Epithelial cell of esophagus (primary cell): ENCODE measurements around the gene ABCD3.
A peak's percentile ranks its signal among the peaks of the same experiment; 100 is the strongest.

Source experiments
- DNase-seq: peaks from one replicate; pipeline ENCODE4 v3.0.0; 2010; ENCODE audit warnings: low read depth
- H3K4me3 ChIP-seq: 2 replicates; pipeline ENCODE4 v1.5.1; 2011; ENCODE audit warnings: mild to moderate bottlenecking, low read length, control low read depth
- TF ChIP-seq, protein P1 (sequence below): IDR thresholded peaks from 2 replicates; pipeline ENCODE4 v1.5.1; 2011; ENCODE audit warnings: low read depth, mild to moderate bottlenecking, low read length, control low read depth, inconsistent platforms; ENCODE audit not compliant: insufficient read depth; ENCODE audit errors: missing control alignments

The ABCD3 gene

DNA sequence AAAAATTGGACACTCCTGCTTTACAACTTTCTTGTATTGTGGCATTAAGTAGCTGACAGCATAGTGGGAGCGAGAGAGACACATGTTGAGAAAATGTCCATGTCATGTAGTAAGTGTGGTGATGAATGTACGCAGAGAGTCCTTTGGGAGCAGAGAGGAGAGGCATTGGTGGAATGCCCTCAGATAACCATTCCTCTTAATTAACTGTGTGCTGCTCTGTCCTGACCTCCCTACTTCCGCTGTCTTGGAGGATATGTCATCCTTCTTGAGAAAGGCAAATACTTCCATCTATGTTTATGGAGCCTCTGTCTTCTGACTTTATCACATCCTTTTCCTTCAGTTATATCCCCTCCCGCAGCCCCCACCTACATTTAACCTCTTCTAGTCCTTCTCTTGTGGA is 85.0 kb downstream of the ABCD3 start:
- H3K4me3 ChIP-seq = no peak overlapping the region
- TF ChIP-seq, protein P1, sequence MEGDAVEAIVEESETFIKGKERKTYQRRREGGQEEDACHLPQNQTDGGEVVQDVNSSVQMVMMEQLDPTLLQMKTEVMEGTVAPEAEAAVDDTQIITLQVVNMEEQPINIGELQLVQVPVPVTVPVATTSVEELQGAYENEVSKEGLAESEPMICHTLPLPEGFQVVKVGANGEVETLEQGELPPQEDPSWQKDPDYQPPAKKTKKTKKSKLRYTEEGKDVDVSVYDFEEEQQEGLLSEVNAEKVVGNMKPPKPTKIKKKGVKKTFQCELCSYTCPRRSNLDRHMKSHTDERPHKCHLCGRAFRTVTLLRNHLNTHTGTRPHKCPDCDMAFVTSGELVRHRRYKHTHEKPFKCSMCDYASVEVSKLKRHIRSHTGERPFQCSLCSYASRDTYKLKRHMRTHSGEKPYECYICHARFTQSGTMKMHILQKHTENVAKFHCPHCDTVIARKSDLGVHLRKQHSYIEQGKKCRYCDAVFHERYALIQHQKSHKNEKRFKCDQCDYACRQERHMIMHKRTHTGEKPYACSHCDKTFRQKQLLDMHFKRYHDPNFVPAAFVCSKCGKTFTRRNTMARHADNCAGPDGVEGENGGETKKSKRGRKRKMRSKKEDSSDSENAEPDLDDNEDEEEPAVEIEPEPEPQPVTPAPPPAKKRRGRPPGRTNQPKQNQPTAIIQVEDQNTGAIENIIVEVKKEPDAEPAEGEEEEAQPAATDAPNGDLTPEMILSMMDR = no peak
- no peak for DNase-seq

DNA sequence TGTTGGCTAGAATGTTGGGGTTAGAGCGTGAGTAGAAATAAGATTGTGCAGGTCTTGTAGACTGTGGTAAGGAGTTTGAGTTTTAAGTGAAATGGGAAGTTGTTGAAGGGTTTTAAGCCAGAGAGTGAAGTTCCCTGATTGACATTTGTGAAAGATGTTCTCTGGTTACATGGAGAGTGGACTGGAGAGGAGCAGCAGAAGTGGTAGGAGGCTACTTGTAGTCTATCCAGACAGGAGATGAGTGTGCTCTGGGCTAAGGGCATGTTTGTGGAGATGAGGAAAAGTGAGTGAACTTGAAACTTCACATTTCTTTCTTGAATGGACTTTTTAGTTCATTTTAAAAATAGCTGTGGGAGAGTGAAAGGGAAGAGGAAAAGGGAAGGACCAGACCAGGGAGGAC is 86.4 kb downstream of the ABCD3 start:
- no peak overlapping the region for H3K4me3 ChIP-seq
- TF ChIP-seq, protein P1 = no peak
- DNase-seq = no peak

DNA sequence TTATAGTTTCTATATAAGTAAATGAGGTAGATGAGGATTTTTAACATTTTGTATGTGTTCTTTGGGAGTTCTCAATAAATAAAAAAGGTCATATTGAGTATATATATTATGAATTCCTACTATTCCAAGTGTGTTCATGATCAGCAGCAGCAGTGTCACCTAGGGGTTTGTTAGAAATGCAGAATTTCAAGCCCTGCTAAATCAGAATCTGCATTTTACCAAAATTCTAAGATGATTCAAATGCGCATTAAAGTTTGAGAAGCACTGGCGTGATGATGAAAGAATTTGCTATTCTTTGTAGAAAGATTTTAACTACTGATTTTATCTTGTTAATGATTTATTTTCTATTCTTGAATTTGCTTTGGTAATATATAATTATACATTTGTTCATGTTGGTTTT is 94.6 kb downstream of the ABCD3 start:
- no peak overlapping the region for H3K4me3 ChIP-seq
- TF ChIP-seq, protein P1 = no peak
- no peak for DNase-seq

DNA sequence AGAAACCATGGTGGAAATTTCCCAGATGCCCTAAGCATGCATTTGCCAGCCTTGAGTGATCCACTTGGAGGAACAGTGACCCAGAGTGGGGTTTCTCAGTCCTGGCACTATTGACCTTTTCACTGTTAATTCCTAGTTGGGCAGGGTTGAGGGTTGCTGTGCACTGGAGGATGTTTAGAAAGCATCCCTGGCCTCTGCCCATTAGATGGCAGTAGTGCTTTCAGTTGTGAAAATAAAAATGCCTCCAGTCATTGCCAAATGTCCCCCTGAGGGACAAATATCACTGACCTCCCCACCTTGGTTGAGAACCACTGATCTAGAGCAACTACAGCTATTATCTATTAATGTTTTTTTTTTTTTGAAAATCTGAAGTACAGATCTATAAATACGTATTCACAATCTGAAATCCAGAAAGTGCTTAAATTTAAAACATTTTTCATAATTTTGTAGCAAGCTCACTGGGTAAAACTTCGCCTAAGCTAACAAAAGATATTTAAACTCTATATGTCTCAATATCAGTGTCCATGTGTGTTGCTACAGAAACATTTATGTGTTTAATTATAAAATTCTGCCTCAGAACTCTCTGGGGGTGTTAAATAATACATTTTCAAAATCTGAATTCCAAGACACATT is 96.0 kb downstream of the ABCD3 start:
- peak; percentile 46 for DNase-seq
- TF ChIP-seq, protein P1 = peak; percentile 78
- no peak overlapping the region for H3K4me3 ChIP-seq

DNA sequence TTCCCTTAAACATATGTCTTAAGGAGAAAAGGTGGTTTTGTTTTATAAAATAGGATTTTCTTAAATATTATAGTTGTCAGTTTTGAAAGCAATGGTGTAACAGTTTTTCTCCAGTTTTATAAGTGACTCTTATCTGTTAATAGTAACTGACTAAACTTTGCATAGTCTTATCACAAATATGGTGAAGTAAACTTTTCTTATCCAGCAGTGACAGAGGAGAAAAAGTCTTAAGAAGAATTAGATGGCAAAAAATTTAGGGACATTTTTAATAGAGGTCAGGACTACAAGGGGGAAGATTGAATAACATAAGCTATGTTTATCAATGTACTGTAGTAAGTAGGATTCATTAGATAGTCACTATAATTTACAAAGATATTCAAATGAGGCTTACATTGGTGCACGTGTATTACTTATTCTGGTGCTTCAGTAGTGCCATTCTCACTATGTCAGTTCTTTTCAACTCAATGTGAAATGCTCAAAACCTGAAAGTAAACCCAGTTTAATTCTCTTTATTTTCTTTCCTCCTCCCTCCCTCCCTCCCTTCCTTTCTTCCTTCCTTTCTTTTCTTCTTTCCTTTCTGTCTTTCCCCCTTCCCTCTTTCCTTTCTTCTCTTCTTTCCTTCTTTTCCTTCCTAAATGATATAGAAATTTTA is 97.2 kb downstream of the ABCD3 start:
- TF ChIP-seq, protein P1 = no peak
- no peak for DNase-seq
- no peak overlapping the region for H3K4me3 ChIP-seq

DNA sequence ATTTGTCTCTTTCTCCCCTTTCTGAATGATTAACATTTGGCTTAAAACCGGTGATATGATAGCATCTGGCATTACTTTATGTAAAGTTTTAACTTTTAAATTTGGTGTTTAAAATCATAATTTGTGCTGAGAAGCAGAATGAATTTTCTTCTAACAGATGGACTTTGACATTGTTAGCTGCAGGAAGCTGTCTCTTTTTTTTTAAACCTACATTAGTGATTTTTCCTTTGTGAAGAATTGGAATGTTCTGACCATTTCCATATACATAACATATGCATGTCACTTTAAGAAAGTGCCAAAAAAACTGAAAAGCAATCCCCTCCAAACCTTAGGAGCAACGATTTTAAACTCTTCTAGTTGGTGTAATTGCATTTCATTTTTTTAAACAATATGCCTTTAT is 101.2 kb downstream of the ABCD3 start:
- TF ChIP-seq, protein P1 = no peak
- no peak overlapping the region for H3K4me3 ChIP-seq
- DNase-seq = no peak

DNA sequence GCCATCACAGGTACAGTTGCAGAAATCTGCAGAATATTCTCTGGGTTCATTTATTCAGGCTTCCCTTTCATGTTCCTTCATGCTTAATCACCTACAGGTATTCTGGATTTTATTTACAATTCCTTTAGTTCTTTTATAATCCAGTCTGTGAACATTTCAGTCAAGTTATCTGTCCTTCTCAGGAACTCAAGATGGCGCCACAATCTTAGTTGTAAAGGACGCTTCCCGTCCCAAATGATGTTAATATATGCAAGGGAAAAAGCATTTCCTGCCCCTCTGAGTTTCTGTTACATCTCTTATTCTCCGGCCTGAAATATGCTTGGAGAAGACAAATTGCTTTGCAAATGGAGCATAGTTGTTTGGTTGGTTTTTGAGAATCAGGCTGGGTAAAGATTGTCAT is 104.1 kb downstream of the ABCD3 start:
- DNase-seq = peak; percentile 61
- TF ChIP-seq, protein P1 = peak; percentile 55
- H3K4me3 ChIP-seq = no peak overlapping the region
